Ovary (tissue), 3 donors: Measurements from ENCODE around the gene NUDCD3.

Source experiments
- EP300 ChIP-seq: sonication (generic); formaldehyde crosslinking; IDR thresholded peaks from one replicate; pipeline ENCODE4 v1.6.1; 2017; ENCODE audit warnings: antibody characterized with exemption
- TF ChIP-seq, protein P1 (sequence below), 3 donors: fragments of 450-650 bp in 2 of 3; fragments of 200-600 bp in 1 of 3; IDR thresholded peaks; one replicate each; pipeline versions ENCODE4 v1.5.1 to v1.8.0; 2016 to 2022; ENCODE audit warnings: antibody characterized with exemption in 3 of 3, mild to moderate bottlenecking in 1 of 3
- donor health status: DM: no; HTN: no; CAD: no.

- TF ChIP-seq, protein P1, sequence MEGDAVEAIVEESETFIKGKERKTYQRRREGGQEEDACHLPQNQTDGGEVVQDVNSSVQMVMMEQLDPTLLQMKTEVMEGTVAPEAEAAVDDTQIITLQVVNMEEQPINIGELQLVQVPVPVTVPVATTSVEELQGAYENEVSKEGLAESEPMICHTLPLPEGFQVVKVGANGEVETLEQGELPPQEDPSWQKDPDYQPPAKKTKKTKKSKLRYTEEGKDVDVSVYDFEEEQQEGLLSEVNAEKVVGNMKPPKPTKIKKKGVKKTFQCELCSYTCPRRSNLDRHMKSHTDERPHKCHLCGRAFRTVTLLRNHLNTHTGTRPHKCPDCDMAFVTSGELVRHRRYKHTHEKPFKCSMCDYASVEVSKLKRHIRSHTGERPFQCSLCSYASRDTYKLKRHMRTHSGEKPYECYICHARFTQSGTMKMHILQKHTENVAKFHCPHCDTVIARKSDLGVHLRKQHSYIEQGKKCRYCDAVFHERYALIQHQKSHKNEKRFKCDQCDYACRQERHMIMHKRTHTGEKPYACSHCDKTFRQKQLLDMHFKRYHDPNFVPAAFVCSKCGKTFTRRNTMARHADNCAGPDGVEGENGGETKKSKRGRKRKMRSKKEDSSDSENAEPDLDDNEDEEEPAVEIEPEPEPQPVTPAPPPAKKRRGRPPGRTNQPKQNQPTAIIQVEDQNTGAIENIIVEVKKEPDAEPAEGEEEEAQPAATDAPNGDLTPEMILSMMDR (IDR thresholded peaks at IDR 0.05), result no peak
- TF ChIP-seq EP300, result no peak
These were observed 59.3 kb downstream of the NUDCD3 start for GRCh38 chr7:44431091-44431608.
